Activated CD4-positive, CD25-positive, alpha-beta regulatory T cell treated with anti-CD3 and anti-CD28 coated beads, Interleukin-2, amount 50 U/mL, for 24 hours (primary cell): ENCODE measurements around the gene WBP2.

ENCODE experiments used
- ATAC-seq, 2 donors: fragments of 150-1000 bp; cut with Tn5 transposase; one replicate each; pipeline ENCODE4 v1.10.0; 2021; ENCODE audit warnings: mild to moderate bottlenecking in 1 of 2, moderate library complexity in 1 of 2

The WBP2 gene

GRCh38 chr17:75855310-75856061 lies at the start of gene WBP2:
TSS of gene WBP2 (minus strand) at chr17:75855335. CDS start at chr17:75855297, 38 bp downstream.
- ATAC-seq = peak; percentile 90 to 93

GRCh38 chr17:75902406-75902805 lies 47.3 kb upstream of the WBP2 start:
- ATAC-seq = no peak

- ATAC-seq = no peak
Measured at GRCh38 chr17:75901727-75902126, 46.6 kb upstream of the WBP2 start.

- ATAC-seq = no peak
Measured at GRCh38 chr17:75900691-75901533, 45.8 kb upstream of the WBP2 start.

GRCh38 chr17:75899767-75900468 lies 44.8 kb upstream of the WBP2 start:
- ATAC-seq = no peak

GRCh38 chr17:75899353-75899752 lies 44.2 kb upstream of the WBP2 start:
- no peak for ATAC-seq

- no peak for ATAC-seq
Measured at GRCh38 chr17:75898791-75899190, 43.7 kb upstream of the WBP2 start.

GRCh38 chr17:75898065-75898464 lies 42.9 kb upstream of the WBP2 start:
- no peak for ATAC-seq

- no peak for ATAC-seq
Measured at GRCh38 chr17:75897160-75898019, 42.3 kb upstream of the WBP2 start.

- ATAC-seq = peak; percentile 88 to 91
Measured at GRCh38 chr17:75896415-75897159, 41.5 kb upstream of the WBP2 start, which contains the start of gene TRIM65. TSS of gene TRIM65 (minus strand) at chr17:75896951. CDS start at chr17:75896937, 14 bp downstream.

- peak in 1 of 2 donors; percentile 0 for ATAC-seq
Measured at GRCh38 chr17:75895370-75896155, 40.4 kb upstream of the WBP2 start.

- ATAC-seq = no peak
Measured at GRCh38 chr17:75894049-75894733, 39.1 kb upstream of the WBP2 start.

- ATAC-seq = no peak
Measured at GRCh38 chr17:75893305-75894048, 38.3 kb upstream of the WBP2 start.

GRCh38 chr17:75892556-75893224 lies 37.6 kb upstream of the WBP2 start:
- no peak for ATAC-seq

- no peak for ATAC-seq
Measured at GRCh38 chr17:75891605-75892555, 36.7 kb upstream of the WBP2 start.

- ATAC-seq = no peak
Measured at GRCh38 chr17:75891022-75891604, 36.0 kb upstream of the WBP2 start.

GRCh38 chr17:75889454-75889853 lies 34.3 kb upstream of the WBP2 start:
- peak; percentile 53 to 63 for ATAC-seq
